CD4-positive, alpha-beta memory T cell (primary cell): ENCODE results near the gene MTR. TPM values are rescaled to one million over a fixed set of nuclear protein-coding genes. Genes with fewer than 3 reads are reported as not detected.

Source experiments
- CTCF ChIA-PET: fragments of 350-600 bp; sonication (Branson Sonifier 250); formaldehyde crosslinking; loops from one replicate; lab custom pipeline; 2021; ENCODE audit warnings: inconsistent platforms; ENCODE audit not compliant: partially characterized antibody; lab: Charles Lee
- POLR2A ChIA-PET: fragments of 350-600 bp; sonication (Branson Sonifier 250); formaldehyde crosslinking; loops from one replicate; lab custom pipeline; 2021; ENCODE audit not compliant: partially characterized antibody; lab: Charles Lee
- DNase-seq, 5 donors: peaks; one replicate each; pipeline versions ENCODE4 v3.0.0 to v3.0.0-alpha.2; 2020 to 2022; ENCODE audit warnings: mixed read lengths in 1 of 5
- H3K27ac ChIP-seq: one replicate; pipeline ENCODE4 v1.7.0; 2013; ENCODE audit warnings: low read depth, low read length
- H3K27me3 ChIP-seq: 2 replicates; pipeline ENCODE4 v1.7.0; 2013; ENCODE audit warnings: mild to moderate bottlenecking, low read length, moderate library complexity; ENCODE audit not compliant: insufficient read depth
- H3K36me3 ChIP-seq: 2 replicates; pipeline ENCODE4 v1.7.0; 2013; ENCODE audit warnings: mild to moderate bottlenecking, low read length, moderate library complexity; ENCODE audit not compliant: insufficient read depth
- H3K4me1 ChIP-seq: 2 replicates; pipeline ENCODE4 v1.7.0; 2013; ENCODE audit warnings: mild to moderate bottlenecking, low read length, moderate library complexity; ENCODE audit not compliant: insufficient read depth
- H3K4me3 ChIP-seq, 2 donors: one replicate each; pipeline ENCODE4 v1.7.0; 2013; ENCODE audit warnings: low read length in 2 of 2, mild to moderate bottlenecking in 1 of 2
- H3K9me3 ChIP-seq, 2 donors: one replicate each; pipeline ENCODE4 v1.7.0; 2013; ENCODE audit warnings: low read length in 2 of 2, control low read depth in 1 of 2; ENCODE audit not compliant: control insufficient read depth in 1 of 2
- H3K27ac Mint-ChIP-seq, 7 donors: one replicate each; pipeline ENCODE4 v1.8.0; 2020 to 2021; ENCODE audit warnings: mixed read lengths in 7 of 7, mild to moderate bottlenecking in 6 of 7, inconsistent platforms in 3 of 7, moderate library complexity in 3 of 7
- H3K27me3 Mint-ChIP-seq, 2 donors: one replicate each; pipeline ENCODE4 v1.8.0; 2020 to 2021; ENCODE audit warnings: mixed read lengths in 2 of 2
- H3K36me3 Mint-ChIP-seq, 2 donors: one replicate each; pipeline ENCODE4 v1.8.0; 2020 to 2021; ENCODE audit warnings: mixed read lengths in 2 of 2, inconsistent platforms in 1 of 2, mild to moderate bottlenecking in 1 of 2
- H3K4me1 Mint-ChIP-seq, 4 donors: one replicate each; pipeline ENCODE4 v1.8.0; 2020 to 2021; ENCODE audit warnings: mixed read lengths in 4 of 4, mild to moderate bottlenecking in 1 of 4
- H3K4me3 Mint-ChIP-seq, 8 donors: one replicate each; pipeline ENCODE4 v1.8.0; 2020 to 2021; ENCODE audit warnings: mixed read lengths in 8 of 8, mild to moderate bottlenecking in 7 of 8, moderate library complexity in 6 of 8, inconsistent platforms in 3 of 8
- H3K9me3 Mint-ChIP-seq, 8 donors: one replicate each; pipeline ENCODE4 v1.8.0; 2020 to 2021; ENCODE audit warnings: mixed read lengths in 8 of 8, mild to moderate bottlenecking in 5 of 8, inconsistent platforms in 3 of 8, moderate library complexity in 1 of 8
- intact Hi-C: fragments of 100-400 bp; cut with micrococcal nuclease; formaldehyde crosslinking; loops from one replicate; pipeline ENCODE4 v1.15.1; 2023
- polyA plus RNA-seq, 2 donors: library from polyadenylated mRNA; unstranded; fragments of 300-500 nt; fragmentation: Illumina TruSeq; gene quantifications; one replicate each; pipeline ENCODE4 v1.2.3, GENCODE V29; 2021
- total RNA-seq, 2 experiments: library from RNA; stranded (reverse); gene quantifications; one replicate each; pipeline ENCODE4 v1.2.3, GENCODE V29; 2021

The MTR gene
- total and polyA plus RNA-seq, 4 experiments from 2014 or later = 5.6 to 71.0 (median 45.5) TPM

GRCh38 chr1:236950365-236950764 is 155.3 kb downstream of the MTR start:
- intact Hi-C loops = no loop called here
- no peak overlapping the region for H3K4me3 Mint-ChIP-seq
- peaks cover 0 to 4% of the 10 kb centered on the region in 2 donors for H3K27me3 Mint-ChIP-seq
- H3K4me3 ChIP-seq = no peak overlapping the region
- ChIA-PET POLR2A (no interaction called here), CTCF (no interaction called here)
- no peak for DNase-seq
- no peaks in the 10 kb centered on the region for H3K4me1 ChIP-seq
- no peaks in the 10 kb centered on the region for H3K36me3 Mint-ChIP-seq
- H3K9me3 ChIP-seq = no peaks in the 10 kb centered on the region
- no peaks in the 10 kb centered on the region for H3K4me1 Mint-ChIP-seq
- no peak overlapping the region for H3K27ac Mint-ChIP-seq
- no peak overlapping the region for H3K27ac ChIP-seq
- no peaks in the 10 kb centered on the region for H3K36me3 ChIP-seq
- H3K27me3 ChIP-seq = no peaks in the 10 kb centered on the region
- peaks cover 0 to 4% (median under 1%) of the 10 kb centered on the region in 8 donors for H3K9me3 Mint-ChIP-seq

- POLR2A ChIA-PET = no interaction called here
- peaks cover 0 to 4% (median 2%) of the 10 kb centered on the region in 8 donors for H3K9me3 Mint-ChIP-seq
- H3K4me3 ChIP-seq = no peak overlapping the region
- H3K36me3 Mint-ChIP-seq = no peaks in the 10 kb centered on the region
- H3K9me3 ChIP-seq = no peaks in the 10 kb centered on the region
- no peak overlapping the region for H3K27ac ChIP-seq
- peaks cover 0 to 4% of the 10 kb centered on the region in 2 donors for H3K27me3 Mint-ChIP-seq
- no peaks in the 10 kb centered on the region for H3K36me3 ChIP-seq
- no peak overlapping the region for H3K4me3 Mint-ChIP-seq
- intact Hi-C loops = no loop called here
- no peaks in the 10 kb centered on the region for H3K4me1 Mint-ChIP-seq
- CTCF ChIA-PET = no interaction called here
- H3K27me3 ChIP-seq = no peaks in the 10 kb centered on the region
- H3K4me1 ChIP-seq = no peaks in the 10 kb centered on the region
- no peak overlapping the region for H3K27ac Mint-ChIP-seq
- DNase-seq = no peak
Measured at GRCh38 chr1:236951672-236952071, 156.6 kb downstream of the MTR start.

GRCh38 chr1:236952246-236953003 is 157.3 kb downstream of the MTR start:
- Histone ChIP-seq H3K4me1 (no peaks in the 10 kb centered on the region), H3K36me3 (no peaks in the 10 kb centered on the region), H3K4me3 (no peak overlapping the region), H3K27ac (no peak overlapping the region), H3K27me3 (no peaks in the 10 kb centered on the region), H3K9me3 (no peaks in the 10 kb centered on the region)
- ChIA-PET POLR2A (no interaction called here), CTCF (no interaction called here)
- Mint-ChIP-seq H3K27me3 (peaks cover 0 to 4% of the 10 kb centered on the region in 2 donors), H3K4me3 (no peak overlapping the region), H3K4me1 (no peaks in the 10 kb centered on the region), H3K9me3 (peaks cover 0 to 4% (median 2%) of the 10 kb centered on the region in 8 donors), H3K27ac (no peak overlapping the region), H3K36me3 (no peaks in the 10 kb centered on the region)
- intact Hi-C loops = no loop called here
- no peak for DNase-seq

- Mint-ChIP-seq H3K9me3 (peaks cover 0 to 5% (median 2%) of the 10 kb centered on the region in 8 donors), H3K36me3 (no peaks in the 10 kb centered on the region)
- intact Hi-C loops = no loop called here
Measured at GRCh38 chr1:236953151-236953700, 158.1 kb downstream of the MTR start.

More at GRCh38 chr1:236953151-236953700, 158.1 kb downstream of the MTR start:
- no peaks in the 10 kb centered on the region for H3K27me3 ChIP-seq
- H3K9me3 ChIP-seq = no peaks in the 10 kb centered on the region
- Mint-ChIP-seq H3K27me3 (peaks cover 0 to 6% of the 10 kb centered on the region in 2 donors), H3K4me1 (no peaks in the 10 kb centered on the region), H3K4me3 (no peak overlapping the region), H3K27ac (no peak overlapping the region)
- no peak for DNase-seq
- ChIA-PET POLR2A (no interaction called here), CTCF (no interaction called here)
- H3K4me3 ChIP-seq = no peak overlapping the region
- H3K4me1 ChIP-seq = no peaks in the 10 kb centered on the region
- no peak overlapping the region for H3K27ac ChIP-seq
- no peaks in the 10 kb centered on the region for H3K36me3 ChIP-seq

Other genes starting within 250 kb of the MTR start
- 10 to 100 TPM; 44.0 to 57.5 TPM for gene HEATR1, start 190.8 kb upstream of the MTR start, total RNA-seq
- gene HEATR1, start 190.8 kb upstream of the MTR start, polyA plus RNA-seq = 10 to 100 TPM in 1 of 2 donors, 1 to 10 TPM in 1; 7.4 to 20.6 TPM
- gene ACTN2, start 108.8 kb upstream of the MTR start, total RNA-seq = not detected
- not detected for gene ACTN2, start 108.8 kb upstream of the MTR start, polyA plus RNA-seq
- gene MT1HL1, start 209.1 kb downstream of the MTR start, total RNA-seq = not detected
- gene MT1HL1, start 209.1 kb downstream of the MTR start, polyA plus RNA-seq = not detected
- gene RYR2, start 246.9 kb downstream of the MTR start, total RNA-seq = not detected
- not detected for gene RYR2, start 246.9 kb downstream of the MTR start, polyA plus RNA-seq